ENCODE measurements around the gene UBASH3B. TPM values are rescaled to one million over a fixed set of nuclear protein-coding genes. Genes with fewer than 3 reads are reported as not detected.

The UBASH3B gene
- total RNA-seq, 1 donor: 11.0 TPM

- DNase-seq (ENCODE audit: low read depth in 2 of 3, low spot score in 2 of 3): peak in 1 of 3 donors; percentile 72
These were observed 18.2 kb downstream of the UBASH3B start for GRCh38 chr11:122673701-122674100.

DNA sequence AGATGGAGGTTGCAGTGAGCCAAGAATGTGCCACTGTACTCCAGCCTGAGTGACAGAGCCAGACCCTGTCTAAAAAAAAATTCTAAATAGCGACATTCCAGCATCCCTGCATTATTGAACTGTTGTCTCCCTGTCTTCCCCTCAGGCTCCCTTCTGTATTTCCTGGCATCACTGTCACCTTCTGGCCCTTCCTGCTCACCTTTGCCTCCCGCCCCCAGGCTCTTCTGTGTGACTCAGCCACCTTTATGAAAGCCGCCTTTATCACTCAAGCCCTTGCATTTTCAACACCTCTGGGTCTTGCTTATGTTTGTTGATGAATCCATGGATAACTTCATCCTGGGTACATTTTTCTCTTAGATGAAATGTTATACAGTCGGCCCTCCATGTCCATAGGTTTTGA is 21.1 kb downstream of the UBASH3B start:
- DNase-seq (ENCODE audit: low read depth in 2 of 3, low spot score in 2 of 3): no peak

DNA sequence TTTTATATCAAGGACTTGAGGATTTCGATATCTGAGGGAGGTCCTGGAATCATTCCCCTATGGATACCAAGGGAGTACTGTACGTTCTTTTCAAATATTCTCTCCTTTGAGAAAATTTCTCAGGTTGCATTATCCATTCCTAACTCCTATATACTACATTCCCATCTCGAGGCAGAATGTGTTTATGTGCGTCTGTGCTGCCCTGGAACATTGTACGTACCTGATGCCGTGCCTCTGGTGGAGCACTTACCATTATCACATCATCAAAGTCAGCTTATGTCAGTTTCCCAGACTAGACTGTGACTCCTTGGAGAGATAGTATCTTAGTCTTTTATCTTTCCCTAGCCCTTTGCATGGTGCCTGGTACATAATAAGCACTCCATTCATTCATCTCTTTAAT is 21.7 kb downstream of the UBASH3B start:
- no peak for DNase-seq (ENCODE audit: low read depth in 2 of 3, low spot score in 2 of 3)

DNA sequence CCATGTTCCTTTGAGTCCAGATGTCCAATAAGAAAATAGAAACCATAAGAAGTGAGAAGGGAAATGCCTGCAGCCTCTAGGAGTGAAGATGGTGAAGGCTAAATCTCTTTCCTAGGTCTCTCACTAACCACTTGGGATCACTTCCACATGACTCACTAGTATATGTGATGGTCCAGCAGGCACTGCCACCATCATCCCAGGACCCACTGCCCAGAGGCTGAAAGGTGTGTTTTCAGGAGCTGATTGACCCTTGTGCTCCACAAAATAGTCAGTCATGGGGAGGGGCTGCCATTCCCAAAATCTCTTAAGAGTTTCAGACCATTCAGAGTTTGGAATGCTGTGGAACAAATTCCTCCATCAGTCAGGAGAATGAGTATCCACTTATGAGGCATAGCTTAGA is 22.9 kb downstream of the UBASH3B start:
- DNase-seq (ENCODE audit: low read depth in 2 of 3, low spot score in 2 of 3): no peak

DNA sequence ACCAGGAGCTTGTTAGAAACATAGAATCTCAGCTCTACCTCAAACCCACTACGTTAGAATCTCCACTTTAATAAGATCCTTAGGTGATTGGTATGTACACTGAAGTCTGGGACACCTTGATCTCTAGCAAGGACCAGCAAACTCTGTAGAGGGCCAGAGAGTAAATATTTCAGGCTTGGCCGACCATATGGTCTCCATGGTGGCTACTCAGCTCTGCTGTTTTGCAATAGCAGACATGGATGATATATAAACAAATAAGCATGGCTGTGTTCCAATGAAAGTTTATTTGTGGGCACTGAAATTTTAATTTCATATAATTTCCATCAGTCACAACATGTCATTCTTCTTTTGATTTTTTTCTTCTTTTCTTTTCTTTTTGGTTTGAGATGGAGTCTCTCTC is 23.9 kb downstream of the UBASH3B start:
- DNase-seq (ENCODE audit: low read depth in 2 of 3, low spot score in 2 of 3): no peak

- no peak for DNase-seq (ENCODE audit: low read depth in 2 of 3, low spot score in 2 of 3)
These were observed 25.5 kb downstream of the UBASH3B start for GRCh38 chr11:122681070-122681469.

DNA sequence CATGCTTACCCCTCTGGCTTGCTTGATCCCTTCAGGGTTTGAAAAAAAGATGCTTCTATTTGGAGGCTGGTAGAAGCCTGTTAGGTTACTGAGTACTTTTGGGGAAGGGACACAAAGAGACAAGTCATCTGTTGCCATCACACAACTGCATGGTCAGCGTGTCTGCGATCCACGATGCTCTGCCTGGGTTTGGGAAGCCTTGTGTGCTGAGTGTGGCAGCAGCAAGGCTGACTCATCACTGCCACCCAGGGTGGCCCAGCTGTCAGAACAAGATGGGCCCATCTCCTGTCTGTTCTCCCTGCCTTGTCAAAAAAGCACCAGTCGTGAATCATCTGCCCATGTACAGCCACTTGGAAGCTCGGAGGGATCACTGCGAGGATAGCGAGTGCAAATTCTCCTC is 26.2 kb downstream of the UBASH3B start:
- DNase-seq (ENCODE audit: low read depth in 2 of 3, low spot score in 2 of 3): no peak

DNA sequence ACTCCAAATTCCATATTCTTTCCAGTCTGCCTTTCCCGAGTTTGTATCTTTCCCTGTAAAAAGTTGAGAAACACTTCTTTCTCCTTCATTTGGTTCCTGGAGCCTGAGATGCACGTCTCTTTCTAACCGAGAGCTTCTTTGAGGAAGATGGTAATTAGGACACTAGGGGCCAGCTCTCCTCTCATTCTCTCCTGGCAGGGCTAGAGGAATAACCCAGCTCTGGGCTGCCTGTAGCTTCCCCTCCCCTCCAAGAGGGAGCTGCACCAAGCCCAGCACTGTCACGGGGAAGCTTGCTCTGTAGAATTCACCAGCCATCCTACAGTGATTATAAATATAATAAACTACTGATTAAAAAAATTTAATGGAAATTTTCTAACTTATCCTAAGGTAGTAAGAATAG is 26.9 kb downstream of the UBASH3B start:
- DNase-seq (ENCODE audit: low read depth in 2 of 3, low spot score in 2 of 3): no peak

DNA sequence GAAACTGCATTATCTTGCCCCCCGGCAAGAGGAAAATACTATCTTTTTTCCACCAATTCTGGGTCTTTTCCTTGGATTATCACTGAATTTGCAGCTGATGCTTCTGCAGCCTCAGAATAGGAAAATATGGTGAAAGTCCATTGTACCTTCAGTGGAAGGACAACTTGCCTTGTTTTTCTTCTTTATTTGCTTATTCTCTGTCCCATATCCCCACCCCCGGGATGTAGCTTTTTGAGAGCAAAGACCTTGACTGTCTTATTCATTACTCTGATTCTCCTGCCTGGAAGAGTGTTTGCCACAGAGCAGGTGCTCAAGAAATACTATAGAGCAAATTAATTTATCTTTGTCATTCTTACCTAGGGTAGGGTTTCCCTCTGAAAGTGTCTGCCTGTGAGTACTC is 29.5 kb downstream of the UBASH3B start:
- no peak for DNase-seq (ENCODE audit: low read depth in 2 of 3, low spot score in 2 of 3)

DNA sequence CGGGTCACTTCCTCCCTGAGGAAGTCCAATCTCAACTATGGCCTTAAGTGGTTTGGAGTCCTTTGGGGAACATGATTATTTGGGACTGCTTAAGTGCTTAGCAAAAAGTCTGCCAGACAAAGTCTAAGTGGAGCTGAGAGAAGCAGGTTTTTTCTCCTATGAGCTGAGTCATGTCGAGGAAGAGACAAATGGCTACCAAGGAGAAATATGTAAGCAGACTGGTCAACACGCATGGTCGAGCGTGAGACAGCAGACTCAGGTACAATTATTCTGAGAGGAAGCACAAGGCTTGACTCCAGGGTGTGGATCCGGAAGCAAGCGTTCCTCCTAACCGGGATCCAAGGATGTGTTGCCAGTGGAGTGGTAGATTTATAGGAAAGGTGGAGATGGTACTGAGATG is 30.6 kb downstream of the UBASH3B start:
- no peak for DNase-seq (ENCODE audit: low read depth in 2 of 3, low spot score in 2 of 3)

DNA sequence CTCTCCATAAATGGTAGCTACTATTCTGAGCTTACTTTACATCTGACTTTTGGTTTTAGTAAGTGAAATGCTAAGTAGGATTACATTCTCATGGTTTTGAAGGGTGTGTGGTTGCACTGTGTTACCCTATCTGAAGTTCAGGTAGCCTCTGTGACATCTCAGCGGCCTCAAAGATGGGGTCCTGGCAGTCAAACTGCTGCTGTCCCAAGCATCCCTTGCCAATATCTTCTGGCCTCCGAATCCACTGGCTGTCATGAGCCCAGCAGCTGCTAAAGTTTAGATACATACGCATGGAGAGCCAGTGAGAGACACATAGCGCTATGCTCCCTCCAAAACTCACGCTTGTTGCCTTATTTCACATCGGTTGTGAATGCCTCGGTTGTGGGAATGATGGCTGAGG is 34.9 kb downstream of the UBASH3B start:
- DNase-seq (ENCODE audit: low read depth in 2 of 3, low spot score in 2 of 3): no peak

DNA sequence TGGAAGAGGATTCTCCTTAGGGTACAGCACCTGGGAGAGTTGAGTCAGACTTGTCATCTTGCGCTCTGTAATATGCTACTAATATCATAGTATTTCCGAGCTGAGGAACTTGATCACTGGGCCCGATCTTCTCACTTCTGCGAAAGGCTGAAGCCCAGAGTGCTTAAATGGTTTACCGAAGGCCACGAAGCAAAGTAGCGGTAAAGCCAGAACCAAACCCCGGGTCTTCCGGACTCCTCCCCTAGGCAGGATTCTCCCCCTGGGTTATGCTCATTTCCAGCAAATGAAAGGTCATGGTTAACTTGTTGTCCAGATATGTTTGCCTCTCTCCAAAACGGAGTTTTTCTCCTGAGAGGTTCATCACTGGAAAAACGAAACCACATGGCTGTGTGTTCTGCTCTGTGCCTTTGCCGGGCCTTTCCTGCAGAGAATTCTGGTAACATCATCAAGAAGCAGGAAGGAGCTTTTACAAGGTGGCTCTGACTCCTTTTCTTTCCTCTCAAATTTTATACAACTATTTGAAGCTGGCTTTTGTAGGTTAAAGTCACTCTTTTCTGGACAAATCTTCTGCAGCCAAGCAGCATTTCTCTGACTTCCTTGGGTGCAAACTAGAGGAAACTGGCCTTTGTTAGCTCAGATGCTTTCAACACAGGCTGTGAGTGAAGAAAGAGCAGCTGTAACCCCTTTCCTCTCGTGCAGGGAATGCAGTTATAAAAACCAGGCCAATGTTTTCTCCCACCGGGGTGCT is 35.5 kb downstream of the UBASH3B start:
- DNase-seq (ENCODE audit: low read depth in 2 of 3, low spot score in 2 of 3): no peak

DNA sequence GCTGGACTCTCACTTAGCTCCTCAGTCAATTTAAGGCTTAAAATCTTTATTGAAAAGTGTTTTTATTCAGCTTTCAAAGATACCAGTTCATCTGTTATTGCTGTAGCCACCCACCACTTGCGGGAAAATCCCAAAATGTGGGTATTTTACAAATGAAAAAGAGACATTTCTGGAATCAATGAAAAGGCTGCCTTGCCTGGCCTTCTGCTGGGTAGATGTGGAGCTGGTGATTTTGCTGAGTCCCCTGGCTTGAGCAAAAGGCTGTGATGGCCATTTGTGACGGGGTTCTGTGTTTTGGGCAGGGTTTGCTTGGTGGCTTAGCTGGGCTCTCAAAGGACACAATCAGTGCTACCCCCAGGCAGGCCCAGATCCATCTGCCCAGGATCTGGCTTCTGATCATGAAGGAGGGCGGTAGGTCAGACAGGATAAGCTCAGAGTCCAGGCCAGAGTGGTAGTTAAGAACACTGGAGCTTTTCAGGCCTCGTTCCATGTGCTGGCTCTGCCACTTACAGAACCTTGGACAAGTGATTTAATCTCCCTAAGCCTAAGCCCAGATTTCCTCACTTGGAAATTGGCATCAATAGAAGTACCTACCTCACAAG is 36.1 kb downstream of the UBASH3B start:
- DNase-seq (ENCODE audit: low read depth in 2 of 3, low spot score in 2 of 3): no peak

DNA sequence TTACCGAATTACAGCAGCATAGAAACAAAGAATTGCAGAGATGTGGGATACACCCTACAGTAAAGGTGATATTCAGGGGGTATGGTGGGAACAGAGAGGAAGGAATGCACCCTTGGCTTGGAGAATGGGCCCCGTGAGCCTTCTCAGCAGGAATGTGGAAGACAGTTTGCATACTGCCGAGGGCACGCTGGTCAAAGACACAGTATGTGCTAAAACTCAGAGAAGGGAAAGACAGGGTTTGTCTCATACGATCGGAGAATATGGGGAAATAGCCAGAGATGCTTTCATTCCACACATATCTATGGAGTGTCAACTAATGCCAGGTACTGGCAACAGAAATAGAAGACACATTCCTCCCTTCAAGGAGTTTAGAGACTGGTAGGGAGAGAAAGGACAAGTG is 36.9 kb downstream of the UBASH3B start:
- DNase-seq (ENCODE audit: low read depth in 2 of 3, low spot score in 2 of 3): no peak

DNA sequence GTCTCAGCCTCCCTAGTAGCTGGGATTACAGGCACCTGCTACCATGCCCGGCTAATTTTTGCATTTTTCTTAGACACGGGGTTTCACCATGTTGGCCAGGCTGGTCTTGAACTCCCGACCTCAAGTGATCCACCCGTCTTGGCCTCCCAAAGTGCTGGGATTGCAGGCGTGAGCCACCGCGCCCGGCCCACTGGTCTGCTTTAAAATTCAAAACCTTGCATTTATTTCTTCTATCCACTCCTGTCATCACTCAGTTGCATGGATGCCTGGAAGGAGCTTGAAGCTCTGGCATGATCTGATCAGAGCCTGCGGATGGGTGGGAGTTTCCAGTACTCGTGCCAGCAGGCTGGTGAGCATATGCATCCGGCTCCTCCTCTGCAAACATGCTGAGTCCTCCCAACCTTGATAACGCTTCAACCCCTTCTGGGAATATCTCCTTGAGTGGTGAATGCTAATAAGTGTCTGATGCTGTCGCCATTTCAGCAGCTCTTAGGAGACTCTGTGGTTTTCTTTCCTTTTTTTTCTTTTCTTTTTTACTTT is 39.6 kb downstream of the UBASH3B start:
- no peak for DNase-seq (ENCODE audit: low read depth in 2 of 3, low spot score in 2 of 3)

- peak in 2 of 3 donors; percentile 53 to 76 for DNase-seq (ENCODE audit: low read depth in 2 of 3, low spot score in 2 of 3)
These were observed 41.1 kb downstream of the UBASH3B start for GRCh38 chr11:122696662-122697061.

DNA sequence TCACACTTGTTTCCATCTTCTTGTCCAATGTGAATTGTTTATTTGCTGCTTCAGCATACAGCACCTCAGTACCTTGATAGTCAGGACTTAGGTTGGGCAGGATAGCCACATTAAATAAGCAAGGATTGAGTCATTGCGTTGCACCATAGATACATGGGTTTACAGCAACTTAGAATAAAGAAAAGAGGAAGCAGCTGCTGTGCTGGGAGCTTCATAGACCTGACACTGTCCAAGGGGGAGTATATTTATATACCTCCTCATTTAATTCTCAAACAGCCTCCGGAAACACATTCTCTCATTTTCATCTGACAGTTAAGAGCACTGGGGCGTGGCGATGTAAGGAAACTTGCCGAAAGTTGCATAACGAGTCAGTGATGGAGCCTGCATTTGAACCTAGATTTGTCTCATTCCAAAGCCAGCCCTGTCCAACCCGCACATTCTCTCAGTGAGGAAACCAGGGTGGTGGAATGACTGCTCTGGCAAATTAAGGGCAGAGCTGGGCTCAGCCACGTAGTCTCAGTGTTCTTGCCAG is 42.2 kb downstream of the UBASH3B start:
- peak in 2 of 3 donors; percentile 88 to 97 for DNase-seq (ENCODE audit: low read depth in 2 of 3, low spot score in 2 of 3)

GRCh38 chr11:122698392-122698791 is 42.9 kb downstream of the UBASH3B start:
- no peak for DNase-seq (ENCODE audit: low read depth in 2 of 3, low spot score in 2 of 3)

DNA sequence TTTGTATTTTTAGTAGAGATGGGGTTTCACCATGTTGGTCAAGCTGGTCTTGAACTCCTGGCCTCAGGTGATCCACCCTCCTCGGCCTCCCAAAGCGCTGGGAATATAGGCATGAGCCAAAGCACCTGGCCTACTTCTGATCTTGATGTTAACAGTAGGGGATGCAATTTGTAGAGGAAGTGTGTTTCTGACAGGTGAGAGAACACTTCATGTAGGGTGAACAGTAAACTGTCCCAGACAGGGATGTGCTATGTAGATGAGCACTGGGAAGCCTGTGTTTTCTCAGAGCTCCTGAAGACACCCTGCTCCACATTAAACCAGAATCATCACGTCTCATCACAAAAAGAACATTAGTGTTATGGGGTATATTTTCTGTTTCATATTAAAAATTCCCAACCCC is 45.1 kb downstream of the UBASH3B start:
- no peak for DNase-seq (ENCODE audit: low read depth in 2 of 3, low spot score in 2 of 3)

GRCh38 chr11:122701143-122701542 is 45.6 kb downstream of the UBASH3B start:
- no peak for DNase-seq (ENCODE audit: low read depth in 2 of 3, low spot score in 2 of 3)

DNA sequence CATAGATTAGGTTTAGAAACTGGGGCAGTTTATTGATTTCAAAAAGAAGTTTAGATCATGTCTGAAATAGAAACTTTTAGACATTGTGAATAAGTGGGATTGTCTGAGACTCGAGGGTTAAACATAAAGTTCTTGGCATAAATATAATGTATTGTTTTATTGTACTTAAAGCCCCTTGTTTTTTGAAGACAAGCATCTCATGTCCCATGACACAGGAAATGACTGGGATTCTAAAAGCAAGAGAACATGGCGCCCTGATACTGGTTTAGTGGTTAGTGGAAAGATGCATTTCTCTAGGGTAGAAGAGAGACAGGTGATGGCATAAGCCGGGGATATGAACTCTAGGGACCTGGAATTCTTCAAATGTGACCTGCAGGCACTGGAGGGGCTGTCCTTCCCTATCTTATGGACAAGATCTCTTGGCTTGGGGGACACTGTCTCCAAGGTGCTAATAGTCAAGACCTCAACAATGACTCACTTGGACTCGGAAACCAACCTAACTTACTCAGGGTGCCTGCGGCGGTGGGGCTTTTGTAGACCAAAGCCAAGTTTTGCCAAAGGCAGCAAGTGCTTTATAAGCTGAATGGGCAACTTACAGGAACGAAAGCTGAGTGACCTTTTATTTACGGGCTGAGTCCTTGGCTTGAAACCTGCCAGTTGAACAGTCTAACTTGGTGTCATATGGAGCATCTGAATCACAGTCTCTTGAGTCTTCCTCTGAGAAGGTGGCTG is 48.2 kb downstream of the UBASH3B start:
- DNase-seq (ENCODE audit: low read depth in 2 of 3, low spot score in 2 of 3): no peak

Measured in hematopoietic multipotent progenitor cell (in vitro differentiated cells).